Neural progenitor cell (in vitro differentiated cells): ENCODE results near the gene RXRG. TPM values are rescaled to one million over a fixed set of nuclear protein-coding genes. Genes with fewer than 3 reads are reported as not detected.

ENCODE experiments used
- DNase-seq: peaks from one replicate; pipeline ENCODE4 v3.0.0-alpha.2; 2016; ENCODE audit warnings: low spot score
- H2AFZ ChIP-seq: fragments of 200-600 bp; sonication (generic); replicated peaks from 2 replicates; pipeline ENCODE4 v1.6.1; 2016; ENCODE audit warnings: antibody characterized with exemption
- H3F3A ChIP-seq: fragments of 200-600 bp; sonication (generic); 2 replicates; pipeline ENCODE4 v1.6.1; 2016; ENCODE audit warnings: antibody characterized with exemption, low read depth
- H3K27ac ChIP-seq: fragments of 200-600 bp; sonication (generic); 2 replicates; pipeline ENCODE4 v1.5.1; 2016; ENCODE audit warnings: mild to moderate bottlenecking
- H3K27me3 ChIP-seq: fragments of 200-600 bp; sonication (generic); 2 replicates; pipeline ENCODE4 v1.6.1; 2016; ENCODE audit warnings: mild to moderate bottlenecking, moderate library complexity
- H3K36me3 ChIP-seq: fragments of 200-600 bp; sonication (generic); 2 replicates; pipeline ENCODE4 v1.5.1; 2016
- H3K4me1 ChIP-seq: fragments of 200-600 bp; sonication (generic); 2 replicates; pipeline ENCODE4 v1.6.1; 2016; ENCODE audit warnings: mixed run types
- H3K4me2 ChIP-seq: fragments of 200-600 bp; sonication (generic); 2 replicates; pipeline ENCODE4 v1.6.1; 2016
- H3K4me3 ChIP-seq: fragments of 200-600 bp; sonication (generic); 2 replicates; pipeline ENCODE4 v1.5.1; 2016
- H3K79me2 ChIP-seq: fragments of 200-600 bp; sonication (generic); 2 replicates; pipeline ENCODE4 v1.6.1; 2016; ENCODE audit warnings: low read depth
- H3K9ac ChIP-seq: fragments of 200-600 bp; sonication (generic); 2 replicates; pipeline ENCODE4 v1.6.1; 2016
- H3K9me3 ChIP-seq: fragments of 200-600 bp; sonication (generic); 2 replicates; pipeline ENCODE4 v1.5.1; 2016; ENCODE audit warnings: low read depth
- H4K20me1 ChIP-seq: fragments of 200-600 bp; sonication (generic); 2 replicates; pipeline ENCODE4 v1.6.1; 2016; ENCODE audit warnings: low read depth
- H3K27ac Mint-ChIP-seq: 3 replicates; pipeline ENCODE4 v1.8.0; 2021; ENCODE audit warnings: mixed read lengths
- H3K27me3 Mint-ChIP-seq: 2 replicates; pipeline ENCODE4 v1.8.0; 2022; ENCODE audit warnings: low read depth, mild to moderate bottlenecking, inconsistent platforms, moderate library complexity, mixed read lengths; ENCODE audit not compliant: insufficient read depth
- H3K36me3 Mint-ChIP-seq: 3 replicates; pipeline ENCODE4 v1.8.0; 2021; ENCODE audit warnings: mixed read lengths
- H3K4me1 Mint-ChIP-seq: 3 replicates; pipeline ENCODE4 v1.8.0; 2021; ENCODE audit warnings: mixed read lengths
- H3K4me3 Mint-ChIP-seq: 3 replicates; pipeline ENCODE4 v1.8.0; 2021; ENCODE audit warnings: mild to moderate bottlenecking, moderate library complexity, mixed read lengths
- H3K9me3 Mint-ChIP-seq: 3 replicates; pipeline ENCODE4 v1.8.0; 2020; ENCODE audit warnings: mixed read lengths
- EZH2 ChIP-seq: fragments of 200-600 bp; sonication (generic); IDR thresholded peaks from 2 replicates; pipeline ENCODE4 v1.6.1; 2017; ENCODE audit warnings: antibody characterized with exemption, mild to moderate bottlenecking, moderate library complexity
- EZH2phosphoT487 ChIP-seq: fragments of 200-600 bp; sonication (generic); IDR thresholded peaks from 2 replicates; pipeline ENCODE4 v1.6.1; 2017; ENCODE audit warnings: antibody characterized with exemption
- total RNA-seq: library from RNA; depleted of rRNA; stranded (reverse); fragments of >200 nt; gene quantifications from 2 replicates; pipeline ENCODE4 v1.2.3, GENCODE V29; 2015; ENCODE audit warnings: low replicate concordance
- TF ChIP-seq, protein P1 (sequence below): fragments of 200-600 bp; sonication (generic); IDR thresholded peaks from 2 replicates; pipeline ENCODE4 v1.5.1; 2017; ENCODE audit warnings: antibody characterized with exemption, mild to moderate bottlenecking

Gene RXRG
- total RNA-seq, 1 donor from 2014 or later: not detected

GRCh38 chr1:165456861-165457260 is 11.9 kb upstream of the RXRG start:
- peaks cover 3% of the 10 kb centered on the region for H3K27me3 Mint-ChIP-seq

DNA sequence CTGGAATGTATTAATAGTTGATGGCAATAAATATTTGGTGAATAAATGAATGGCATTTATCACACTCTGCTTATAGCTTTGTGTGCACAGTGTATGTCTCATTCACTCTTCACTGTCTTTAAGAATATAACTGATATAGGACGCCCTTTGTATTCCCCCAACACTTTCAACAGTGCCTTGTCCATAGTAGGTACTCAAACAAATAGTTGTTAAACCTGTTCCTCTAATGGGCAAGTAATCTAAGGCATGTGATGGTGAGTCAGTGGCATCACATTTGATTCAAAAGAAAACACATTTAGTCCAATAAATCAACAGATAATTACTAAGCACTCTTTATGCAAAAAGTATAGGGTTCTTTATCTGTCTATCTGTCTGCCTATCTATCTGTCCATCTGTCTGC is 11.2 kb upstream of the RXRG start:
- H3K9me3 ChIP-seq: no peaks in the 10 kb centered on the region
- Mint-ChIP-seq H3K36me3 (no peaks in the 10 kb centered on the region), H3K4me3 (no peak overlapping the region), H3K9me3 (no peaks in the 10 kb centered on the region), H3K27me3 (peaks cover 3% of the 10 kb centered on the region), H3K4me1 (peaks cover 6% of the 10 kb centered on the region), H3K27ac (no peak overlapping the region)
- no peaks in the 10 kb centered on the region for H3K4me1 ChIP-seq
- H3K27me3 ChIP-seq: peaks cover 8% of the 10 kb centered on the region
- H2AFZ ChIP-seq: no peak overlapping the region
- no peaks in the 10 kb centered on the region for H3K79me2 ChIP-seq
- no peak overlapping the region for H3K9ac ChIP-seq
- no peak overlapping the region for H3K27ac ChIP-seq
- H4K20me1 ChIP-seq: no peaks in the 10 kb centered on the region
- no peaks in the 10 kb centered on the region for H3F3A ChIP-seq
- no peak overlapping the region for H3K4me2 ChIP-seq
- no peaks in the 10 kb centered on the region for H3K36me3 ChIP-seq
- no peak for TF ChIP-seq EZH2
- TF ChIP-seq, protein P1, sequence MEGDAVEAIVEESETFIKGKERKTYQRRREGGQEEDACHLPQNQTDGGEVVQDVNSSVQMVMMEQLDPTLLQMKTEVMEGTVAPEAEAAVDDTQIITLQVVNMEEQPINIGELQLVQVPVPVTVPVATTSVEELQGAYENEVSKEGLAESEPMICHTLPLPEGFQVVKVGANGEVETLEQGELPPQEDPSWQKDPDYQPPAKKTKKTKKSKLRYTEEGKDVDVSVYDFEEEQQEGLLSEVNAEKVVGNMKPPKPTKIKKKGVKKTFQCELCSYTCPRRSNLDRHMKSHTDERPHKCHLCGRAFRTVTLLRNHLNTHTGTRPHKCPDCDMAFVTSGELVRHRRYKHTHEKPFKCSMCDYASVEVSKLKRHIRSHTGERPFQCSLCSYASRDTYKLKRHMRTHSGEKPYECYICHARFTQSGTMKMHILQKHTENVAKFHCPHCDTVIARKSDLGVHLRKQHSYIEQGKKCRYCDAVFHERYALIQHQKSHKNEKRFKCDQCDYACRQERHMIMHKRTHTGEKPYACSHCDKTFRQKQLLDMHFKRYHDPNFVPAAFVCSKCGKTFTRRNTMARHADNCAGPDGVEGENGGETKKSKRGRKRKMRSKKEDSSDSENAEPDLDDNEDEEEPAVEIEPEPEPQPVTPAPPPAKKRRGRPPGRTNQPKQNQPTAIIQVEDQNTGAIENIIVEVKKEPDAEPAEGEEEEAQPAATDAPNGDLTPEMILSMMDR: no peak
- TF ChIP-seq EZH2phosphoT487: no peak
- no peak overlapping the region for H3K4me3 ChIP-seq
- no peak for DNase-seq

More at GRCh38 chr1:165456861-165457260, 11.9 kb upstream of the RXRG start:
- H3K4me3 ChIP-seq: no peak overlapping the region
- H3K9me3 ChIP-seq: no peaks in the 10 kb centered on the region
- H3K79me2 ChIP-seq: no peaks in the 10 kb centered on the region
- H3K4me2 ChIP-seq: no peak overlapping the region
- no peaks in the 10 kb centered on the region for H3K4me1 ChIP-seq
- no peak overlapping the region for H3K27ac ChIP-seq
- no peaks in the 10 kb centered on the region for H4K20me1 ChIP-seq
- H3K27ac Mint-ChIP-seq: peak overlapping the region; percentile 30
- no peak overlapping the region for H2AFZ ChIP-seq
- no peaks in the 10 kb centered on the region for H3K36me3 ChIP-seq
- TF ChIP-seq, protein P1: no peak
- H3F3A ChIP-seq: no peaks in the 10 kb centered on the region
- H3K9me3 Mint-ChIP-seq: no peaks in the 10 kb centered on the region
- H3K36me3 Mint-ChIP-seq: no peaks in the 10 kb centered on the region
- H3K4me3 Mint-ChIP-seq: no peak overlapping the region
- H3K9ac ChIP-seq: no peak overlapping the region
- no peak for DNase-seq
- H3K27me3 ChIP-seq: peaks cover 9% of the 10 kb centered on the region
- H3K4me1 Mint-ChIP-seq: peaks cover 6% of the 10 kb centered on the region

DNA sequence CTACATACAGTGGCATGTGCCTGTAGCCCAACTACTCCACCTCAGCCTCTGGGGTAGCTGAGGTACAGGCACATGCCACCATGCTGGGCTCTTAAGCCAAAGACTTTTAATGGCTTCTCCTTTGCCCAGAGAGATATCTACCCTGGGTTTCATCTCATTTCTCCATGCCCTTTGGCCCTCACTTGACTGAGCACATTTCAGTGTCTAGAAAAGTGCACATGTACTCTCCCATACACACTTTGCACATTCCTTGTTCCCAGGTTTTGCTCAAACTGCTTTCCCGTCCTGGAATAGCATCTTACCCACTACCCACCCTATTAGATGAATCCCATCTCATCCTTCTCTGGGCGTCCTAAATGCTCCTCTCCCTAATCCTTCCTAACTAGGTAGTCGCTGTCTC is 10.2 kb upstream of the RXRG start:
- no peak overlapping the region for H2AFZ ChIP-seq
- H3K36me3 ChIP-seq: no peaks in the 10 kb centered on the region
- H3F3A ChIP-seq: no peaks in the 10 kb centered on the region
- H3K4me2 ChIP-seq: no peak overlapping the region
- no peaks in the 10 kb centered on the region for H3K9me3 ChIP-seq
- Mint-ChIP-seq H3K27me3 (peaks cover 3% of the 10 kb centered on the region), H3K4me3 (no peak overlapping the region), H3K4me1 (peaks cover 6% of the 10 kb centered on the region), H3K9me3 (no peaks in the 10 kb centered on the region), H3K27ac (no peak overlapping the region), H3K36me3 (no peaks in the 10 kb centered on the region)
- no peak for DNase-seq
- TF ChIP-seq EZH2phosphoT487 (no peak), EZH2 (no peak)
- TF ChIP-seq, protein P1: no peak
- peaks cover 8% of the 10 kb centered on the region for H3K27me3 ChIP-seq
- no peak overlapping the region for H3K9ac ChIP-seq
- H3K4me3 ChIP-seq: no peak overlapping the region
- no peaks in the 10 kb centered on the region for H3K79me2 ChIP-seq
- H3K27ac ChIP-seq: no peak overlapping the region
- no peaks in the 10 kb centered on the region for H3K4me1 ChIP-seq
- no peaks in the 10 kb centered on the region for H4K20me1 ChIP-seq
